Common myeloid progenitor, CD34-positive (primary cell): ENCODE data around the gene SUPT5H.

Experiments
- CTCF ChIA-PET: fragments of 350-600 bp; sonication (Branson Sonifier 250); formaldehyde crosslinking; loops from one replicate; lab custom pipeline; 2021; ENCODE audit warnings: antibody characterized with exemption; lab: Charles Lee
- POLR2A ChIA-PET: fragments of 350-600 bp; sonication (Branson Sonifier 250); formaldehyde crosslinking; loops from one replicate; lab custom pipeline; 2021; ENCODE audit warnings: antibody characterized with exemption; lab: Charles Lee
- DNase-seq, 3 donors: peaks; one replicate each; pipeline versions ENCODE4 v3.0.0 to v3.0.0-alpha.2; 2013
- H3K27ac ChIP-seq, 2 experiments: 1 replicate in 1 of 2; 2 replicates in 1 of 2; pipeline ENCODE4 v1.7.0; 2013; ENCODE audit warnings: inconsistent platforms in 2 of 2, low read length in 2 of 2, mild to moderate bottlenecking in 2 of 2, low read depth in 1 of 2, moderate library complexity in 1 of 2; ENCODE audit not compliant: severe bottlenecking in 2 of 2, insufficient read depth in 1 of 2, poor library complexity in 1 of 2
- H3K27me3 ChIP-seq, 5 experiments: replicated peaks in 2 of 5; 1 replicate in 3 of 5; 2 replicates in 2 of 5; pipeline versions ENCODE4 v1.6.1 to v1.7.0; 2013; ENCODE audit warnings: low read length in 4 of 5, mild to moderate bottlenecking in 2 of 5, moderate library complexity in 2 of 5, inconsistent platforms in 1 of 5; ENCODE audit not compliant: insufficient read depth in 5 of 5, control insufficient read depth in 4 of 5
- H3K36me3 ChIP-seq, 4 experiments: 1 replicate in 2 of 4; 2 replicates in 2 of 4; pipeline versions ENCODE4 v1.6.1 to v1.7.0; 2013; ENCODE audit warnings: low read length in 3 of 4, control low read depth in 1 of 4, mild to moderate bottlenecking in 1 of 4; ENCODE audit not compliant: control insufficient read depth in 4 of 4, insufficient read depth in 4 of 4
- H3K4me1 ChIP-seq, 4 experiments: 1 replicate in 3 of 4; 2 replicates in 1 of 4; pipeline versions ENCODE4 v1.6.1 to v1.7.1; 2013; ENCODE audit warnings: low read length in 3 of 4, mild to moderate bottlenecking in 3 of 4, control low read depth in 1 of 4, inconsistent platforms in 1 of 4, moderate library complexity in 1 of 4; ENCODE audit not compliant: control insufficient read depth in 4 of 4, insufficient read depth in 4 of 4; ENCODE audit errors: control extremely low read depth in 1 of 4
- H3K4me3 ChIP-seq, 7 experiments: 1 replicate in 4 of 7; 2 replicates in 3 of 7; pipeline versions ENCODE4 v1.5.1 to v1.7.0; 2013; ENCODE audit warnings: mild to moderate bottlenecking in 7 of 7, low read length in 6 of 7, moderate library complexity in 6 of 7, inconsistent platforms in 2 of 7, low read depth in 2 of 7, control low read depth in 1 of 7; ENCODE audit not compliant: insufficient read depth in 4 of 7, control insufficient read depth in 1 of 7; ENCODE audit errors: extremely low read depth in 1 of 7
- H3K9me3 ChIP-seq, 5 experiments: 1 replicate in 4 of 5; 2 replicates in 1 of 5; pipeline versions ENCODE4 v1.6.1 to v1.7.1; 2013; ENCODE audit warnings: low read length in 4 of 5, mild to moderate bottlenecking in 2 of 5, inconsistent platforms in 1 of 5, low read depth in 1 of 5, moderate library complexity in 1 of 5; ENCODE audit not compliant: control insufficient read depth in 4 of 5, insufficient read depth in 2 of 5; ENCODE audit errors: control extremely low read depth in 1 of 5
- WGBS: methylation state at CpG from one replicate; pipeline ENCODE4 v1.1.5; 2013; ENCODE audit not compliant: insufficient coverage; 5-methylcytosine and 5-hydroxymethylcytosine counted together

Gene SUPT5H

DNA sequence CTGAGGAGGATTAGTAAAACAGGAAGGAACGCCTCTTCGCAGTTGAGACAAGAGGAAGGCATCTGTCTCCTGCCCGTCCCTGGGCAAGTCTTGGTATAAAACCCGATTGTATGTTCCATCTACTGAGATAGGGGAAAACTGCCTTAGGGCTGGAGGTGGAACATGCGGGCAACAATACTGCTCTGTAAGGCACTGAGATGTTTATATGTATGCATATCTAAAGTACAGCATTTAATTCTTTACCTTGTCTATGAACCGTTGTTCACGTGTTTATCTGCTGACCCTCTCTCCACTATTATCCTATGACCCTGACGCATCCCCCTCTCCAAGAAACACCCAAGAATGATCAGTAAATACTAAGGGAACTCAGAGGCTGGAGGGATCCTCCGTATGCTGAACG, 34.5 kb downstream of the SUPT5H start:
- H3K4me1 ChIP-seq, result peaks cover 0 to 24% (median 21%) of the 10 kb centered on the region in 4 experiments
- H3K9me3 ChIP-seq, result no peaks in the 10 kb centered on the region
- 49% methylated on average over 7 of the region's 10 CpGs for WGBS
- ChIA-PET CTCF (interaction anchor here (1.2 kb wide), 1 partner anchor 17 kb away, joined by 3 read pairs; no protein-coding TSS in a partner anchor), POLR2A (interaction anchor here (1.0 kb wide), 1 partner anchor 34 kb away, joined by 3 read pairs; the partner anchor contains the start of gene SUPT5H)
- H3K4me3 ChIP-seq, result peak overlapping the region in 6 of 7 experiments; percentile 85 to 99 (median 96)
- peaks cover 2 to 32% (median 23%) of the 10 kb centered on the region in 4 experiments for H3K36me3 ChIP-seq
- H3K27me3 ChIP-seq, result no peaks in the 10 kb centered on the region
- peak overlapping the region in 1 of 2 experiments; percentile 95 for H3K27ac ChIP-seq
- no peak for DNase-seq

- WGBS, result 1% methylated on average over 56 of the region's 62 CpGs
- ChIA-PET CTCF (interaction anchor here (1.2 kb wide), 1 partner anchor 18 kb away, joined by 3 read pairs; no protein-coding TSS in a partner anchor), POLR2A (interaction anchor here (1.0 kb wide), 1 partner anchor 35 kb away, joined by 3 read pairs; the partner anchor contains the start of gene SUPT5H)
- H3K4me3 ChIP-seq, result peak within 1 kb of the TSS; percentile 65 to 99 (median 96)
- no peaks in the 10 kb centered on the region for H3K9me3 ChIP-seq
- peaks cover 2 to 34% (median 24%) of the 10 kb centered on the region in 4 experiments for H3K36me3 ChIP-seq
- peak within 1 kb of the TSS; percentile 89 to 95 for H3K27ac ChIP-seq
- H3K4me1 ChIP-seq, result peaks cover 0 to 24% (median 21%) of the 10 kb centered on the region in 4 experiments
- peak; percentile 95 to 97 (median 97) for DNase-seq
- no peaks in the 10 kb centered on the region for H3K27me3 ChIP-seq
Observed at GRCh38 chr19:39480337-39481228, 35.2 kb downstream of the SUPT5H start, which contains the start of gene TIMM50. TSS of gene TIMM50 (plus strand) at chr19:39480838. CDS start at chr19:39480854, 16 bp downstream.

- peak overlapping the region; percentile 65 to 99 (median 96) for H3K4me3 ChIP-seq
- no peaks in the 10 kb centered on the region for H3K9me3 ChIP-seq
- ChIA-PET CTCF (interaction anchor here (1.2 kb wide), 1 partner anchor 18 kb away, joined by 3 read pairs; no protein-coding TSS in a partner anchor), POLR2A (interaction anchor here (1.0 kb wide), 1 partner anchor 36 kb away, joined by 3 read pairs; the partner anchor contains the start of gene SUPT5H)
- 0% methylated on average over 12 of the region's 12 CpGs for WGBS
- peak overlapping the region; percentile 89 to 95 for H3K27ac ChIP-seq
- H3K4me1 ChIP-seq, result peaks cover 0 to 24% (median 21%) of the 10 kb centered on the region in 4 experiments
- peaks cover 2 to 34% (median 24%) of the 10 kb centered on the region in 4 experiments for H3K36me3 ChIP-seq
- DNase-seq, result peak in 1 of 3 donors; percentile 11
- no peaks in the 10 kb centered on the region for H3K27me3 ChIP-seq
Observed at GRCh38 chr19:39481229-39481545, 35.8 kb downstream of the SUPT5H start.

DNA sequence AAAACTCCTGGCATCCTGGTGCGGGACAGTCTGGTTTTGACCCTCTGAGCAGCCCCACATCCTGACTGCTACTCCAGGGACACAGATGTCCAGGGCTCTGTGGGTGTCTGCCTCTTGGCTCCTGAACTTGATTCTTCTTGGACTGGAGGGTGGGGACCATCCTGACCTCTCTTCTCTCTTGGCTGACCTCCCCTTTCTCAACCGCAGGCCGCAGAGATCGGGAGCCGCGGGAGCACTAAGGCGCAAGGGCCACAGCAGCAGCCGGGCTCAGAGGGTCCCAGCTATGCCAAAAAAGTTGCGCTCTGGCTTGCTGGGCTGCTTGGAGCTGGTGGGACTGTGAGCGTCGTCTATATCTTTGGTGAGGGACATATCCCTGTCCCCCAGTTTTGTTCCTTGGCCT, 36.3 kb downstream of the SUPT5H start:
- Histone ChIP-seq H3K27me3 (no peaks in the 10 kb centered on the region), H3K9me3 (no peaks in the 10 kb centered on the region), H3K27ac (peak overlapping the region; percentile 89 to 95), H3K4me3 (peak overlapping the region; percentile 65 to 99 (median 96)), H3K36me3 (peaks cover 2 to 34% (median 24%) of the 10 kb centered on the region in 4 experiments), H3K4me1 (peaks cover 0 to 24% (median 21%) of the 10 kb centered on the region in 4 experiments)
- WGBS, result 87% methylated on average over 11 of the region's 11 CpGs
- POLR2A ChIA-PET, result no interaction called here
- CTCF ChIA-PET, result interaction anchor here (1.0 kb wide), 1 partner anchor 16 kb away, joined by 3 read pairs; no protein-coding TSS in a partner anchor
- DNase-seq, result no peak

DNA sequence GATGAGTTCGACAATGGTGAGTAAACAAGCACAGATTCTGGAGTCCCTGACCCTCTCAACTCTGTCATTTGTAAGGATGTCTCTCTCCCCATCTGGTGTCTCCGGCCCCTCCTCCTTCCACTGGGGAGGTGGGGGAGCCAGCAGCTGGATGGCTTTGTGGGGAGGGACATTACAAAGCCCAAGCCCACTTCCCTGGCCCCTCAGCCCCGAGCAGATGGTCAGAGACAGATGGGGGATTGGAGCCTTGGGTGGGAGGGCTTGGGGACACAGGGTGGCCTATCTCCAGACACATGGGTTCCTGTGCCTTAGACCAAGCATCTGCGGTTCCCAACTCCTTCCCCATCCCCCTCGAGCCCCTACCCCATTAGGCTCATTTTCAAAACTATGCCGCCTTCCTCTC, 37.8 kb downstream of the SUPT5H start:
- Histone ChIP-seq H3K9me3 (no peaks in the 10 kb centered on the region), H3K4me3 (no peak overlapping the region), H3K36me3 (peaks cover 2 to 43% (median 31%) of the 10 kb centered on the region in 4 experiments), H3K27ac (no peak overlapping the region), H3K4me1 (peaks cover 0 to 24% (median 21%) of the 10 kb centered on the region in 4 experiments), H3K27me3 (no peaks in the 10 kb centered on the region)
- ChIA-PET CTCF (no interaction called here), POLR2A (no interaction called here)
- no peak for DNase-seq
- WGBS, result 100% methylated on average over 1 of the region's 6 CpGs

GRCh38 chr19:39489756-39490155, 44.4 kb downstream of the SUPT5H start:
- Histone ChIP-seq H3K27ac (no peak overlapping the region), H3K4me3 (no peak overlapping the region), H3K36me3 (peaks cover 7 to 65% (median 45%) of the 10 kb centered on the region in 4 experiments), H3K9me3 (no peaks in the 10 kb centered on the region), H3K27me3 (no peaks in the 10 kb centered on the region), H3K4me1 (no peaks in the 10 kb centered on the region)
- CTCF ChIA-PET, result no interaction called here
- POLR2A ChIA-PET, result no interaction called here
- 96% methylated on average over 9 of the region's 10 CpGs for WGBS
- no peak for DNase-seq
